K562 (cell line): Measurements from ENCODE around the gene PRR15. TPM values are rescaled to one million over a fixed set of nuclear protein-coding genes. Genes with fewer than 3 reads are reported as not detected.

Experiments used
- ATAC-seq: fragments of 200-7000 bp; cut with Tn5 transposase; 3 replicates; pipeline ENCODE4 v1.9.1; 2020; ENCODE audit warnings: moderate library complexity
- BruUV-seq: library from RNA; stranded (reverse); fragments of 400-500 nt; replicated peaks from 2 replicates; lab custom pipeline; 2021; lab: Mats Ljungman, UMichigan
- CTCF ChIA-PET: fragments of 300-600 bp; formaldehyde crosslinking; extraction: SDS; loops from one replicate; lab custom pipeline; 2021; ENCODE audit warnings: low intra/inter-chr PET ratio; lab: Yijun Ruan, JAX
- POLR2A ChIA-PET: fragments of 300-600, 350-650 bp; sonication (Branson Sonifier 250); formaldehyde crosslinking; extraction: SDS; loops from one replicate; lab custom pipeline; 2021; ENCODE audit warnings: antibody characterized with exemption, inconsistent platforms; lab: Yijun Ruan, JAX
- DNase-seq, 4 experiments: peaks; one replicate each; pipeline versions ENCODE4 v3.0.0 to v3.0.0-alpha.2; 2011 to 2018; ENCODE audit warnings: low spot score in 3 of 4, mixed read lengths in 3 of 4; ENCODE audit errors: extremely low read depth in 1 of 4
- FAIRE-seq: peaks from 2 replicates; lab custom pipeline; 2011; peaks lifted over from hg19 to GRCh38; lab: Jason Lieb, UNC
- H2AFZ ChIP-seq: 2 replicates; pipeline ENCODE4 v1.6.0; 2011; ENCODE audit warnings: low read depth, low read length, control low read depth, inconsistent platforms
- H3K27ac ChIP-seq: fragments of 200-600 bp; 3 replicates; pipeline ENCODE4 v1.8.0; 2011; ENCODE audit warnings: low read depth, mild to moderate bottlenecking, control low read depth, inconsistent platforms, low read length, moderate library complexity, mixed read lengths; ENCODE audit errors: extremely low read depth
- H3K27me3 ChIP-seq, 2 experiments: fragments of 300-600 bp in 1 of 2; 2 replicates in 1 of 2; 3 replicates in 1 of 2; pipeline versions ENCODE4 v1.6.0 to v1.8.0; 2011; ENCODE audit warnings: inconsistent platforms in 2 of 2, low read length in 2 of 2, mild to moderate bottlenecking in 1 of 2, mixed read lengths in 1 of 2, moderate library complexity in 1 of 2; ENCODE audit not compliant: control insufficient read depth in 2 of 2, insufficient read depth in 2 of 2
- H3K36me3 ChIP-seq: fragments of 300-600 bp; 3 replicates; pipeline ENCODE4 v1.8.0; 2011; ENCODE audit warnings: mild to moderate bottlenecking, low read length, inconsistent platforms; ENCODE audit not compliant: control insufficient read depth, insufficient read depth
- H3K4me1 ChIP-seq, 2 experiments: fragments of 200-600 bp in 1 of 2; replicated peaks in 1 of 2; 2 replicates in 1 of 2; 3 replicates in 1 of 2; pipeline versions ENCODE4 v1.5.1 to v1.8.0; 2011; ENCODE audit warnings: inconsistent platforms in 2 of 2, low read length in 2 of 2, mild to moderate bottlenecking in 1 of 2, mixed read lengths in 1 of 2, moderate library complexity in 1 of 2; ENCODE audit not compliant: control insufficient read depth in 2 of 2, insufficient read depth in 2 of 2
- H3K4me2 ChIP-seq: 2 replicates; pipeline ENCODE4 v1.6.1; 2011; ENCODE audit warnings: low read length, control low read depth, inconsistent platforms, mixed read lengths; ENCODE audit not compliant: insufficient read depth
- H3K4me3 ChIP-seq: fragments of 200-600 bp; sonication (generic), shearing (Covaris generic); 2 replicates; pipeline ENCODE4 v1.5.1; 2016; ENCODE audit warnings: control low read depth, inconsistent platforms
- H3K79me2 ChIP-seq: fragments of 200-600 bp; 3 replicates; pipeline ENCODE4 v1.8.0; 2011; ENCODE audit warnings: low read length, inconsistent platforms; ENCODE audit not compliant: control insufficient read depth, insufficient read depth
- H3K9ac ChIP-seq, 2 experiments: 2 replicates each; pipeline versions ENCODE4 v1.6.0 to v1.6.1; 2011; ENCODE audit warnings: low read depth in 2 of 2, low read length in 2 of 2, control low read depth in 1 of 2, inconsistent platforms in 1 of 2, mild to moderate bottlenecking in 1 of 2, mixed read lengths in 1 of 2; ENCODE audit not compliant: insufficient read depth in 1 of 2
- H3K9me1 ChIP-seq: one replicate; pipeline ENCODE4 v1.6.0; 2011; ENCODE audit warnings: inconsistent platforms, mild to moderate bottlenecking, low read length, moderate library complexity; ENCODE audit not compliant: control insufficient read depth, insufficient read depth
- H3K9me3 ChIP-seq: replicated peaks from 2 replicates; pipeline ENCODE4 v1.5.1; 2011; ENCODE audit warnings: low read depth, low read length, inconsistent platforms; ENCODE audit not compliant: control insufficient read depth, insufficient read depth
- H4K20me1 ChIP-seq: replicated peaks from 2 replicates; pipeline ENCODE4 v1.6.1; 2011; ENCODE audit warnings: low read length, inconsistent platforms, mixed read lengths; ENCODE audit not compliant: control insufficient read depth, insufficient read depth
- BCLAF1 ChIP-seq, 2 experiments: fragments of 450-650 bp in 1 of 2; IDR thresholded peaks; 2 replicates each; pipeline ENCODE4 v1.6.1; 2011 to 2017; ENCODE audit warnings: low read depth in 2 of 2, antibody characterized with exemption in 1 of 2, borderline replicate concordance in 1 of 2, low read length in 1 of 2, mild to moderate bottlenecking in 1 of 2, mixed read lengths in 1 of 2; ENCODE audit not compliant: control insufficient read depth in 1 of 2
- BDP1 ChIP-seq: IDR thresholded peaks from 3 replicates; pipeline ENCODE4 v1.6.1; 2011; ENCODE audit not compliant: insufficient read length, insufficient read depth
- CTBP1 ChIP-seq: fragments of 450-650 bp; IDR thresholded peaks from 2 replicates; pipeline ENCODE4 v1.6.1; 2016; ENCODE audit warnings: borderline replicate concordance
- ELF2 ChIP-seq: fragments of 250-450 bp; sonication (Bioruptor Pico); IDR thresholded peaks from 2 replicates; pipeline ENCODE4 v1.5.0; 2021; ENCODE audit warnings: mild to moderate bottlenecking
- FOXJ3 ChIP-seq: sonication (generic); formaldehyde crosslinking; IDR thresholded peaks from 2 replicates; pipeline ENCODE4 v1.4.0; 2020; ENCODE audit warnings: mild to moderate bottlenecking, missing genetic modification reagents
- KDM4B ChIP-seq, 2 experiments: fragments of 450-650 bp in 1 of 2; sonication (generic) in 1 of 2; IDR thresholded peaks; 2 replicates each; pipeline ENCODE4 v1.6.1; 2016 to 2017; ENCODE audit warnings: borderline replicate concordance in 2 of 2, antibody characterized with exemption in 1 of 2, low read depth in 1 of 2, mild to moderate bottlenecking in 1 of 2
- POLR2AphosphoS2 ChIP-seq: IDR thresholded peaks from 2 replicates; pipeline ENCODE4 v1.6.1; 2012; ENCODE audit warnings: low read length, improper control_type of control experiment
- TCF7L2 ChIP-seq: fragments of 150-350 bp; IDR thresholded peaks from 2 replicates; pipeline ENCODE4 v1.6.1; 2016; ENCODE audit warnings: low read depth, mild to moderate bottlenecking, low read length, moderate library complexity
- ZBTB33 ChIP-seq: sonication (generic); formaldehyde crosslinking; IDR thresholded peaks from 2 replicates; pipeline ENCODE4 v1.8.1; 2023; ENCODE audit warnings: mild to moderate bottlenecking, missing genetic modification reagents
- ZBTB7A ChIP-seq: IDR thresholded peaks from 2 replicates; pipeline ENCODE4 v1.6.1; 2011; ENCODE audit warnings: low read depth, mild to moderate bottlenecking, low read length, moderate library complexity, borderline replicate concordance; ENCODE audit not compliant: control insufficient read depth
- ZNF146 ChIP-seq: IDR thresholded peaks from one replicate; pipeline ENCODE4 v1.6.1; 2018; ENCODE audit warnings: missing compliant biosample characterization; ENCODE audit not compliant: unreplicated experiment
- ZNF217 ChIP-seq: sonication (generic); formaldehyde crosslinking; IDR thresholded peaks from 2 replicates; pipeline ENCODE4 v1.8.0; 2022; ENCODE audit warnings: mild to moderate bottlenecking, missing genetic modification reagents
- ZNF263 ChIP-seq: sonication (generic); formaldehyde crosslinking; IDR thresholded peaks from 2 replicates; pipeline ENCODE4 v1.8.0; 2022; ENCODE audit warnings: mild to moderate bottlenecking, missing genetic modification reagents, borderline replicate concordance
- ZNF79 ChIP-seq: fragments of 250-450 bp; sonication (Bioruptor Pico); IDR thresholded peaks from 2 replicates; pipeline ENCODE4 v1.4.0; 2020; ENCODE audit warnings: low read depth, mild to moderate bottlenecking, moderate library complexity
- WGBS: fragments of 100-300 bp; shearing (Covaris generic); methylation state at CpG from one replicate; pipeline ENCODE4 v1.1.6; 2016; ENCODE audit warnings: low coverage, mixed read lengths; ENCODE audit not compliant: insufficient coverage; ENCODE audit errors: missing lambda C conversion rate; 5-methylcytosine and 5-hydroxymethylcytosine counted together
- in situ Hi-C: fragments of 300-500 bp; cut with MboI; formaldehyde crosslinking; loops from 4 replicates; pipeline ENCODE4 v1.15.0; 2018; ENCODE audit warnings: inconsistent platforms, mixed read lengths
- intact Hi-C: fragments of 100-400 bp; cut with micrococcal nuclease; formaldehyde crosslinking; loops from 2 replicates; pipeline ENCODE4 v1.14.2; 2022
- polyA plus RNA-seq, 8 experiments: library from polyadenylated mRNA; depleted of rRNA in 4 of 8; stranded (reverse) in 5 of 8; unstranded in 3 of 8; fragments of >200 nt; fragmentation: Nextera tagmentation in 2 of 8; fragmentation: Illumina TruSeq in 1 of 8; extraction: Ambion mirVana in 2 of 8; extraction: Trizol in 1 of 8; gene quantifications; 2 replicates each; pipeline versions ENCODE4 v1.2.1 to v1.2.3, GENCODE V29; 2011 to 2014; ENCODE audit warnings: inconsistent platforms in 1 of 8, missing spikeins in 1 of 8
- total RNA-seq, 7 experiments: library from RNA; depleted of rRNA in 6 of 7; stranded (reverse); fragments of >200 nt in 6 of 7; fragmentation: Illumina TruSeq in 2 of 7; extraction: Trizol in 2 of 7; gene quantifications; 2 replicates each; pipeline versions ENCODE4 v1.2.1 to v1.2.3, GENCODE V29; 2011 to 2021; ENCODE audit warnings: low replicate concordance in 1 of 7
- TF ChIP-seq, protein P1 (sequence below), 2 experiments: fragments of 150-350 bp in 1 of 2; IDR thresholded peaks; 2 replicates each; pipeline ENCODE4 v1.6.1; 2012 to 2016; ENCODE audit warnings: low read depth in 2 of 2, low read length in 2 of 2, mild to moderate bottlenecking in 1 of 2, moderate library complexity in 1 of 2

The PRR15 gene
- total and polyA plus RNA-seq, 9 of the 15 experiments (the other 6 are each of a cell fraction or from before 2014, with no cell fraction given), result not detected

GRCh38 chr7:29565634-29565981 lies 2.0 kb downstream of the PRR15 start:
- intact Hi-C loops, result no loop called here
- Histone ChIP-seq H2AFZ (no peak overlapping the region), H3K27ac (no peak overlapping the region), H3K36me3 (no peaks in the 10 kb centered on the region), H3K79me2 (no peaks in the 10 kb centered on the region), H3K9me3 (no peaks in the 10 kb centered on the region), H3K9ac (no peak overlapping the region), H3K9me1 (no peaks in the 10 kb centered on the region), H3K4me3 (no peak overlapping the region), H3K27me3 (peaks cover 31 to 53% of the 10 kb centered on the region in 2 experiments; a peak in 4 of 5 replicates), H3K4me2 (no peak overlapping the region), H3K4me1 (peaks cover 0 to 18% of the 10 kb centered on the region in 2 experiments; a peak in 1 of 5 replicates), H4K20me1 (no peaks in the 10 kb centered on the region)
- FAIRE-seq (no peak), DNase-seq (no peak), ATAC-seq (no peak)
- in situ Hi-C loops, result no loop called here
- ChIA-PET POLR2A (no interaction called here), CTCF (no interaction called here)
- 11% methylated on average over 13 of the region's 13 CpGs for WGBS
- no TSS peak for BruUV-seq
- TF ChIP-seq ELF2 (CRISPR knock-in tag) (no peak), ZNF217 (CRISPR knock-in tag) (no peak), ZNF79 (no peak), ZNF263 (no peak), TCF7L2 (no peak), BCLAF1 (IDR thresholded peaks at IDR 0.05; ENCODE audit: borderline replicate concordance in 1 of 2, control insufficient read depth in 1 of 2, low read depth in 2 of 2, low read length in 1 of 2) (no peak), FOXJ3 (CRISPR knock-in tag) (no peak), ZNF146 (CRISPR knock-in tag) (no peak), CTBP1 (no peak), BDP1 (no peak), ZBTB33 (CRISPR knock-in tag) (no peak), ZBTB7A (no peak), POLR2AphosphoS2 (no peak), KDM4B (IDR thresholded peaks at IDR 0.05; ENCODE audit: borderline replicate concordance in 2 of 2, low read depth in 1 of 2) (no peak)
- TF ChIP-seq, protein P1, sequence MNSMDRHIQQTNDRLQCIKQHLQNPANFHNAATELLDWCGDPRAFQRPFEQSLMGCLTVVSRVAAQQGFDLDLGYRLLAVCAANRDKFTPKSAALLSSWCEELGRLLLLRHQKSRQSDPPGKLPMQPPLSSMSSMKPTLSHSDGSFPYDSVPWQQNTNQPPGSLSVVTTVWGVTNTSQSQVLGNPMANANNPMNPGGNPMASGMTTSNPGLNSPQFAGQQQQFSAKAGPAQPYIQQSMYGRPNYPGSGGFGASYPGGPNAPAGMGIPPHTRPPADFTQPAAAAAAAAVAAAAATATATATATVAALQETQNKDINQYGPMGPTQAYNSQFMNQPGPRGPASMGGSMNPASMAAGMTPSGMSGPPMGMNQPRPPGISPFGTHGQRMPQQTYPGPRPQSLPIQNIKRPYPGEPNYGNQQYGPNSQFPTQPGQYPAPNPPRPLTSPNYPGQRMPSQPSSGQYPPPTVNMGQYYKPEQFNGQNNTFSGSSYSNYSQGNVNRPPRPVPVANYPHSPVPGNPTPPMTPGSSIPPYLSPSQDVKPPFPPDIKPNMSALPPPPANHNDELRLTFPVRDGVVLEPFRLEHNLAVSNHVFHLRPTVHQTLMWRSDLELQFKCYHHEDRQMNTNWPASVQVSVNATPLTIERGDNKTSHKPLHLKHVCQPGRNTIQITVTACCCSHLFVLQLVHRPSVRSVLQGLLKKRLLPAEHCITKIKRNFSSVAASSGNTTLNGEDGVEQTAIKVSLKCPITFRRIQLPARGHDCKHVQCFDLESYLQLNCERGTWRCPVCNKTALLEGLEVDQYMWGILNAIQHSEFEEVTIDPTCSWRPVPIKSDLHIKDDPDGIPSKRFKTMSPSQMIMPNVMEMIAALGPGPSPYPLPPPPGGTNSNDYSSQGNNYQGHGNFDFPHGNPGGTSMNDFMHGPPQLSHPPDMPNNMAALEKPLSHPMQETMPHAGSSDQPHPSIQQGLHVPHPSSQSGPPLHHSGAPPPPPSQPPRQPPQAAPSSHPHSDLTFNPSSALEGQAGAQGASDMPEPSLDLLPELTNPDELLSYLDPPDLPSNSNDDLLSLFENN (IDR thresholded peaks at IDR 0.05; ENCODE audit: low read depth in 2 of 2, low read length in 2 of 2), result no peak
